SK-N-SH (cell line): ENCODE data around the gene IFT74. TPM values are rescaled to one million over a fixed set of nuclear protein-coding genes. Genes with fewer than 3 reads are reported as not detected.

Experiments
- CTCF ChIA-PET: fragments of 300-600, 350-600 bp; formaldehyde crosslinking; extraction: SDS; loops from one replicate; lab custom pipeline; 2021; lab: Yijun Ruan, JAX
- POLR2A ChIA-PET: fragments of 350-600 bp; sonication (Branson Sonifier 250); formaldehyde crosslinking; extraction: SDS; loops from one replicate; lab custom pipeline; 2020; ENCODE audit warnings: antibody characterized with exemption, inconsistent platforms; lab: Yijun Ruan, JAX
- DNase-seq: peaks from one replicate; pipeline ENCODE4 v3.0.0; 2012
- H2AFZ ChIP-seq: fragments of 200-600 bp; sonication (generic); 2 replicates; pipeline ENCODE4 v1.8.1; 2016; ENCODE audit warnings: antibody characterized with exemption, mild to moderate bottlenecking, low read depth
- H3F3A ChIP-seq: fragments of 200-600 bp; sonication (generic); replicated peaks from 2 replicates; pipeline ENCODE3; 2016; ENCODE audit warnings: antibody characterized with exemption, mild to moderate bottlenecking; ENCODE audit not compliant: insufficient read depth
- H3K27ac ChIP-seq, 2 experiments: fragments of 200-500 bp in 1 of 2; fragments of 200-600 bp in 1 of 2; sonication (Bioruptor generic) in 1 of 2; sonication (generic), shearing (Covaris generic) in 1 of 2; 2 replicates each; pipeline versions ENCODE4 v1.5.1 to v1.6.1; 2014 to 2016; ENCODE audit warnings: low read depth in 2 of 2, inconsistent platforms in 1 of 2, low read length in 1 of 2, mild to moderate bottlenecking in 1 of 2, mixed read lengths in 1 of 2
- H3K27me3 ChIP-seq: fragments of 200-600 bp; sonication (generic), shearing (Covaris generic); 2 replicates; pipeline ENCODE4 v1.6.1; 2016; ENCODE audit warnings: mixed run types; ENCODE audit not compliant: insufficient read depth
- H3K36me3 ChIP-seq, 2 experiments: fragments of 200-500 bp in 1 of 2; fragments of 200-600 bp in 1 of 2; sonication (Bioruptor generic) in 1 of 2; sonication (generic) in 1 of 2; replicated peaks in 1 of 2; 2 replicates each; pipeline versions ENCODE3 to v1.5.1; 2014 to 2016; ENCODE audit warnings: low read length in 1 of 2, mild to moderate bottlenecking in 1 of 2; ENCODE audit not compliant: insufficient read depth in 2 of 2, control insufficient read depth in 1 of 2
- H3K4me1 ChIP-seq, 2 experiments: fragments of 200-500 bp in 1 of 2; fragments of 200-600 bp in 1 of 2; sonication (Bioruptor generic) in 1 of 2; sonication (generic), shearing (Covaris generic) in 1 of 2; 2 replicates each; pipeline versions ENCODE4 v1.5.1 to v1.6.1; 2014 to 2016; ENCODE audit warnings: low read depth in 1 of 2, low read length in 1 of 2, mixed run types in 1 of 2; ENCODE audit not compliant: insufficient read depth in 2 of 2, control insufficient read depth in 1 of 2
- H3K4me2 ChIP-seq: fragments of 200-600 bp; sonication (generic), shearing (Covaris generic); 2 replicates; pipeline ENCODE4 v1.6.1; 2017; ENCODE audit warnings: mixed run types
- H3K4me3 ChIP-seq, 2 experiments: fragments of 200-500 bp in 1 of 2; fragments of 200-600 bp in 1 of 2; sonication (Bioruptor generic) in 1 of 2; sonication (generic), shearing (Covaris generic) in 1 of 2; 2 replicates each; pipeline versions ENCODE4 v1.5.1 to v1.8.1; 2014 to 2016; ENCODE audit warnings: low read depth in 2 of 2, inconsistent platforms in 1 of 2, low read length in 1 of 2, mild to moderate bottlenecking in 1 of 2, mixed read lengths in 1 of 2, moderate library complexity in 1 of 2
- H3K79me2 ChIP-seq: fragments of 200-600 bp; sonication (generic); 2 replicates; pipeline ENCODE4 v1.8.1; 2017; ENCODE audit warnings: mild to moderate bottlenecking; ENCODE audit not compliant: insufficient read depth
- H3K9ac ChIP-seq: fragments of 200-600 bp; sonication (generic); 2 replicates; pipeline ENCODE4 v1.6.1; 2017; ENCODE audit warnings: mixed run types
- H3K9me2 ChIP-seq: fragments of 200-600 bp; sonication (generic); 2 replicates; pipeline ENCODE4 v1.6.1; 2017; ENCODE audit warnings: mixed run types
- H3K9me3 ChIP-seq: fragments of 200-600 bp; sonication (generic); 2 replicates; pipeline ENCODE4 v1.6.1; 2017; ENCODE audit warnings: mixed run types, mild to moderate bottlenecking, moderate library complexity
- H4K20me1 ChIP-seq: fragments of 200-600 bp; sonication (generic); 2 replicates; pipeline ENCODE4 v1.6.1; 2017; ENCODE audit warnings: mild to moderate bottlenecking, mixed run types; ENCODE audit not compliant: insufficient read depth
- CHD2 ChIP-seq: fragments of 150-350 bp; IDR thresholded peaks from 2 replicates; pipeline ENCODE4 v1.6.1; 2018; ENCODE audit warnings: low read length; ENCODE audit not compliant: partially characterized antibody
- EZH2phosphoT487 ChIP-seq: fragments of 200-600 bp; sonication (generic); IDR thresholded peaks from 2 replicates; pipeline ENCODE4 v1.6.1; 2017; ENCODE audit warnings: low read depth, mixed run types, mild to moderate bottlenecking, antibody characterized with exemption, moderate library complexity, borderline replicate concordance
- FOSL2 ChIP-seq: IDR thresholded peaks from 2 replicates; pipeline ENCODE4 v1.4.0; 2012; ENCODE audit warnings: low read depth, mild to moderate bottlenecking, moderate library complexity, borderline replicate concordance
- FOXJ3 ChIP-seq: sonication (generic); formaldehyde crosslinking; IDR thresholded peaks from 2 replicates; pipeline ENCODE4 v1.5.1; 2020; ENCODE audit warnings: mild to moderate bottlenecking, missing genetic modification reagents
- GABPA ChIP-seq: IDR thresholded peaks from 2 replicates; pipeline ENCODE4 v1.4.0; 2012; ENCODE audit warnings: low read depth, mild to moderate bottlenecking
- JUND ChIP-seq: IDR thresholded peaks from 2 replicates; pipeline ENCODE4 v1.4.0; 2012
- MXI1 ChIP-seq: IDR thresholded peaks from 2 replicates; pipeline ENCODE4 v1.6.1; 2012; ENCODE audit warnings: mild to moderate bottlenecking, low read depth, low read length, improper control_type of control experiment
- RCOR1 ChIP-seq: fragments of 150-350 bp; IDR thresholded peaks from 2 replicates; pipeline ENCODE4 v1.6.1; 2017; ENCODE audit warnings: antibody characterized with exemption, low read length
- SMC3 ChIP-seq: IDR thresholded peaks from 2 replicates; pipeline ENCODE4 v1.6.1; 2012; ENCODE audit warnings: low read depth, low read length, improper control_type of control experiment
- TCF12 ChIP-seq: IDR thresholded peaks from 2 replicates; pipeline ENCODE4 v1.4.0; 2012
- TEAD4 ChIP-seq: IDR thresholded peaks from 2 replicates; pipeline ENCODE4 v1.4.0; 2012; ENCODE audit warnings: mild to moderate bottlenecking, borderline replicate concordance; ENCODE audit not compliant: insufficient read depth
- WGBS: methylation state at CpG from one replicate; pipeline ENCODE4 v1.1.6; 2017; ENCODE audit warnings: low lambda C conversion rate; 5-methylcytosine and 5-hydroxymethylcytosine counted together
- polyA plus RNA-seq, 3 experiments: library from polyadenylated mRNA; depleted of rRNA; stranded (reverse); fragments of >200 nt; gene quantifications; 2 replicates each; pipeline ENCODE4 v1.2.3, GENCODE V29; 2012
- TF ChIP-seq, protein P1 (sequence below): IDR thresholded peaks from 2 replicates; pipeline ENCODE4 v1.6.1; 2012; ENCODE audit warnings: mild to moderate bottlenecking, low read depth, low read length, moderate library complexity
- TF ChIP-seq, protein P2 (sequence below): IDR thresholded peaks from 2 replicates; pipeline ENCODE4 v1.4.0; 2012; ENCODE audit warnings: low read depth, borderline replicate concordance

IFT74 gene
- polyA plus RNA-seq, 1 of the 3 experiments (the other 2 are of a cell fraction): 6.3 TPM

DNA sequence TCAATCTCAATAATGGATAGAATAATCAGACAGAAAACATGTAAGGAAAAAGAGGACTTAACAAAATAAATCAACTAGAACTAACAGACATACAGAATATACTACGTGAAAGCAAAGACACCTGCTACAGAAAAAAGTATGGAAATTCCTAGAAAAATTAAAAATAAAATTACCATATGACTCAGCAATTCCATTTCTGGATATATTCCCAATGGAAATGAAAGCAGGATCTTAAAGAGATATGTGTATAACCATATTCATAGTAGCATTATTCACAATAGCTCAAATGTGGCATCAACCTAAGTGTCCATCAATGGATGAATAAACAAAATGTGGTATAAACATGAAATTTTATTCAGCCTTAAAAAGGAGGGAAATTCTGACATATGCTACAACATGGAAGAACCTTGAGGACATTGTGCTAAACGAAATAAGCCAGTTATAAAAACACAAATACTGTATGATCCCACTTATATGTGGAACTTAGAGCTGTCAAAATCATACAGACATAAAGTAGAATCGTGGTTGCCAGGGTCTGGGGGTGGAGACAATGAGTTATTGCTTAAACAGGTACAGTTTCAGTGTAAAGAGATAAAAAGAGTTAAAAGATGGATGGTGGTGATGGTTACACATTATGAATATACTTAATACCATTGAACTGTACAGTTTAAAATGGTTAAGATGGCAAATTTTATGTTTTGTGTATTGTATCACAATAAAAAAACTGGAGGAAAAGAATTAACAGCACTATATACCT is 16.1 kb upstream of the IFT74 start:
- H3K9me2 ChIP-seq: no peaks in the 10 kb centered on the region
- peaks cover 3% of the 10 kb centered on the region for H3F3A ChIP-seq
- peaks cover 0 to 4% of the 10 kb centered on the region in 2 experiments; a peak in 3 of 4 replicates for H3K4me1 ChIP-seq
- CTCF ChIA-PET: interaction anchor here (0.9 to 1.0 kb wide), 2 partner anchors 24 to 47 kb away, joined by 3 read pairs; no protein-coding TSS in a partner anchor
- H2AFZ ChIP-seq: no peak overlapping the region
- no peak overlapping the region for H3K4me2 ChIP-seq
- TF ChIP-seq, protein P1, sequence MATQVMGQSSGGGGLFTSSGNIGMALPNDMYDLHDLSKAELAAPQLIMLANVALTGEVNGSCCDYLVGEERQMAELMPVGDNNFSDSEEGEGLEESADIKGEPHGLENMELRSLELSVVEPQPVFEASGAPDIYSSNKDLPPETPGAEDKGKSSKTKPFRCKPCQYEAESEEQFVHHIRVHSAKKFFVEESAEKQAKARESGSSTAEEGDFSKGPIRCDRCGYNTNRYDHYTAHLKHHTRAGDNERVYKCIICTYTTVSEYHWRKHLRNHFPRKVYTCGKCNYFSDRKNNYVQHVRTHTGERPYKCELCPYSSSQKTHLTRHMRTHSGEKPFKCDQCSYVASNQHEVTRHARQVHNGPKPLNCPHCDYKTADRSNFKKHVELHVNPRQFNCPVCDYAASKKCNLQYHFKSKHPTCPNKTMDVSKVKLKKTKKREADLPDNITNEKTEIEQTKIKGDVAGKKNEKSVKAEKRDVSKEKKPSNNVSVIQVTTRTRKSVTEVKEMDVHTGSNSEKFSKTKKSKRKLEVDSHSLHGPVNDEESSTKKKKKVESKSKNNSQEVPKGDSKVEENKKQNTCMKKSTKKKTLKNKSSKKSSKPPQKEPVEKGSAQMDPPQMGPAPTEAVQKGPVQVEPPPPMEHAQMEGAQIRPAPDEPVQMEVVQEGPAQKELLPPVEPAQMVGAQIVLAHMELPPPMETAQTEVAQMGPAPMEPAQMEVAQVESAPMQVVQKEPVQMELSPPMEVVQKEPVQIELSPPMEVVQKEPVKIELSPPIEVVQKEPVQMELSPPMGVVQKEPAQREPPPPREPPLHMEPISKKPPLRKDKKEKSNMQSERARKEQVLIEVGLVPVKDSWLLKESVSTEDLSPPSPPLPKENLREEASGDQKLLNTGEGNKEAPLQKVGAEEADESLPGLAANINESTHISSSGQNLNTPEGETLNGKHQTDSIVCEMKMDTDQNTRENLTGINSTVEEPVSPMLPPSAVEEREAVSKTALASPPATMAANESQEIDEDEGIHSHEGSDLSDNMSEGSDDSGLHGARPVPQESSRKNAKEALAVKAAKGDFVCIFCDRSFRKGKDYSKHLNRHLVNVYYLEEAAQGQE: no peak
- TF ChIP-seq TEAD4 (no peak), FOXJ3 (CRISPR knock-in tag) (no peak), CHD2 (no peak), JUND (no peak), MXI1 (no peak), TCF12 (no peak), GABPA (no peak), RCOR1 (no peak), SMC3 (no peak), FOSL2 (no peak), EZH2phosphoT487 (no peak)
- TF ChIP-seq, protein P2, sequence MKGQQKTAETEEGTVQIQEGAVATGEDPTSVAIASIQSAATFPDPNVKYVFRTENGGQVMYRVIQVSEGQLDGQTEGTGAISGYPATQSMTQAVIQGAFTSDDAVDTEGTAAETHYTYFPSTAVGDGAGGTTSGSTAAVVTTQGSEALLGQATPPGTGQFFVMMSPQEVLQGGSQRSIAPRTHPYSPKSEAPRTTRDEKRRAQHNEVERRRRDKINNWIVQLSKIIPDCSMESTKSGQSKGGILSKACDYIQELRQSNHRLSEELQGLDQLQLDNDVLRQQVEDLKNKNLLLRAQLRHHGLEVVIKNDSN: no peak
- TF ChIP-seq, all 33 proteins: peak for 0
- H3K4me3 ChIP-seq: no peak overlapping the region
- H3K79me2 ChIP-seq: peaks cover 100% of the 10 kb centered on the region
- WGBS: 80% methylated on average over 3 of the region's 3 CpGs
- no peak overlapping the region for H3K27ac ChIP-seq
- no peak overlapping the region for H3K9ac ChIP-seq
- POLR2A ChIA-PET: no interaction called here
- peaks cover 14% of the 10 kb centered on the region; the same call in 1 of the 2 replicates for H3K9me3 ChIP-seq
- no peak for DNase-seq
- H4K20me1 ChIP-seq: peaks cover 30% of the 10 kb centered on the region
- H3K27me3 ChIP-seq: no peaks in the 10 kb centered on the region
- peaks cover 4 to 43% of the 10 kb centered on the region in 2 experiments for H3K36me3 ChIP-seq
